AG09309 (cell line): ENCODE results near the gene EIF4G3.

ENCODE experiments used
- DNase-seq: peaks from one replicate; pipeline ENCODE4 v3.0.0-alpha.2; 2010; ENCODE audit warnings: low read depth
- H3K4me3 ChIP-seq: 2 replicates; pipeline ENCODE4 v1.5.1; 2011; ENCODE audit warnings: mild to moderate bottlenecking, low read depth, low read length, moderate library complexity; ENCODE audit not compliant: control insufficient read depth
- CTCF ChIP-seq: IDR thresholded peaks from 2 replicates; pipeline ENCODE4 v1.5.1; 2011; ENCODE audit warnings: mild to moderate bottlenecking, low read depth, low read length, inconsistent platforms; ENCODE audit not compliant: insufficient read depth, control insufficient read depth; ENCODE audit errors: missing control alignments

The EIF4G3 gene

GRCh38 chr1:20785907-20786252 lies 390.8 kb downstream of the EIF4G3 start:
- H3K4me3 ChIP-seq, result peak overlapping the region; percentile 91
- no peak for DNase-seq
- no peak for TF ChIP-seq CTCF

GRCh38 chr1:20775700-20776099 lies 401.0 kb downstream of the EIF4G3 start:
- TF ChIP-seq CTCF, result no peak
- no peak for DNase-seq
- no peak overlapping the region for H3K4me3 ChIP-seq

- no peak for TF ChIP-seq CTCF
- no peak overlapping the region for H3K4me3 ChIP-seq
- no peak for DNase-seq
Measured at GRCh38 chr1:20771780-20772179, 404.9 kb downstream of the EIF4G3 start.

- H3K4me3 ChIP-seq, result no peak overlapping the region
- DNase-seq, result no peak
- TF ChIP-seq CTCF, result no peak
Measured at GRCh38 chr1:20770314-20771087, 406.2 kb downstream of the EIF4G3 start.

GRCh38 chr1:20767271-20767670 lies 409.4 kb downstream of the EIF4G3 start:
- H3K4me3 ChIP-seq, result no peak overlapping the region
- TF ChIP-seq CTCF, result no peak
- DNase-seq, result no peak

GRCh38 chr1:20763417-20763816 lies 413.3 kb downstream of the EIF4G3 start:
- no peak for DNase-seq
- no peak for TF ChIP-seq CTCF
- H3K4me3 ChIP-seq, result no peak overlapping the region

- no peak for DNase-seq
- H3K4me3 ChIP-seq, result no peak overlapping the region
- no peak for TF ChIP-seq CTCF
Measured at GRCh38 chr1:20760322-20760721, 416.4 kb downstream of the EIF4G3 start.
